ENCODE measurements around the gene DNAH10.
"Not testable (repeated sequence)": the region's sequence is repeated elsewhere in the genome, so short reads cannot be mapped to it uniquely, and the experiment has no call there.

DNAH10 gene

DNA sequence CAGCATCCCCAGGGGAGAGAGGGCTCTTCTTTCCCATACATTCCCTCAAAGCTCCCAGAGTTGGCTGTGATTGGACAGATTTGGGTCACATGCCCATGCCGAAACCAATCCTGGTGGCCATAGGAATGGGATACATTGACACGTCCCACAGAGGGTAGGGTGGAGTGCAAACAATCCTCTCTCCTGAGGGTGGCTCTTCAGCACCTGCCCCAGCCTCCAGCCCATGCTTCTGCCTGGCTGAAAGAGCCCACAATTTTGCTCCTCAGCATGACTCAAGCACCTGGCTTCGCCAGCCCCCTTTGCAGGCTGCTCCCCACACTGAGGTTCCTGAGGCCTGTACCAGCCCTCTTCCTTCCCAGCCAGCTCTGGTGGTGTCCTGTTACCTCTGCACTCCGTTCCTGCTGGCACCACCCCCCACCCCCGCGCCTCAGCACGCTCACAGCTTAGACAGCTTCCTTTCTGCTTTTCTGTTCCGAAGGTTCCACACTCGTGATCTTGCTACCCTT is 138.8 kb downstream of the DNAH10 start:
- no peak overlapping the region for H3K4me3 ChIP-seq (ENCODE audit: low read length)
- H3K9me3 ChIP-seq (ENCODE audit: low read length): no peaks in the 10 kb centered on the region
- peaks cover 2% of the 10 kb centered on the region for H3K27me3 ChIP-seq (ENCODE audit: insufficient read depth, low read length)
- no peaks in the 10 kb centered on the region for H3K36me3 ChIP-seq (ENCODE audit: insufficient read depth, low read length)
- no peak overlapping the region for H2AFZ ChIP-seq (ENCODE audit: low read depth, low read length)
- no peaks in the 10 kb centered on the region for H3K4me1 ChIP-seq (ENCODE audit: insufficient read depth, low read length)

DNA sequence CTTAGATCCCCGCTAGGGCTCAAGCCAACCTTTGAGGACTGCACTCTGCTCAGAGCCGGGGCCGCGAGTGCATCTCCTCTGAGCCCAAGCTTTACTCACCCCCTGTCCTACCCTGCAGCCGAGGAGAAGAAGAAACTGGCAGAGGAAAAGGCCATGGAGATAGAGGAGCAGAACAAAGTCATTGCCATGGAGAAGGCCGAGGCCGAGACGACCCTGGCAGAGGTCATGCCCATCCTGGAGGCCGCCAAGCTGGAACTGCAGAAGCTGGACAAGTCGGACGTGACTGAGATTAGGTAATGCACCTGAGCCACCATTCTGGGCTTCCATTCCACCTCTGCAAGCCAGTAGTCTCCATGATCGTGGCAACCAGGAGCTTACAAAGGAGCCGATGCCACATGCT is 140.7 kb downstream of the DNAH10 start:
- H3K4me3 ChIP-seq (ENCODE audit: low read length): no peak overlapping the region
- H3K4me1 ChIP-seq (ENCODE audit: insufficient read depth, low read length): peaks cover 10% of the 10 kb centered on the region
- H2AFZ ChIP-seq (ENCODE audit: low read depth, low read length): no peak overlapping the region
- no peaks in the 10 kb centered on the region for H3K36me3 ChIP-seq (ENCODE audit: insufficient read depth, low read length)
- H3K9me3 ChIP-seq (ENCODE audit: low read length): no peaks in the 10 kb centered on the region
- peaks cover 2% of the 10 kb centered on the region for H3K27me3 ChIP-seq (ENCODE audit: insufficient read depth, low read length)

DNA sequence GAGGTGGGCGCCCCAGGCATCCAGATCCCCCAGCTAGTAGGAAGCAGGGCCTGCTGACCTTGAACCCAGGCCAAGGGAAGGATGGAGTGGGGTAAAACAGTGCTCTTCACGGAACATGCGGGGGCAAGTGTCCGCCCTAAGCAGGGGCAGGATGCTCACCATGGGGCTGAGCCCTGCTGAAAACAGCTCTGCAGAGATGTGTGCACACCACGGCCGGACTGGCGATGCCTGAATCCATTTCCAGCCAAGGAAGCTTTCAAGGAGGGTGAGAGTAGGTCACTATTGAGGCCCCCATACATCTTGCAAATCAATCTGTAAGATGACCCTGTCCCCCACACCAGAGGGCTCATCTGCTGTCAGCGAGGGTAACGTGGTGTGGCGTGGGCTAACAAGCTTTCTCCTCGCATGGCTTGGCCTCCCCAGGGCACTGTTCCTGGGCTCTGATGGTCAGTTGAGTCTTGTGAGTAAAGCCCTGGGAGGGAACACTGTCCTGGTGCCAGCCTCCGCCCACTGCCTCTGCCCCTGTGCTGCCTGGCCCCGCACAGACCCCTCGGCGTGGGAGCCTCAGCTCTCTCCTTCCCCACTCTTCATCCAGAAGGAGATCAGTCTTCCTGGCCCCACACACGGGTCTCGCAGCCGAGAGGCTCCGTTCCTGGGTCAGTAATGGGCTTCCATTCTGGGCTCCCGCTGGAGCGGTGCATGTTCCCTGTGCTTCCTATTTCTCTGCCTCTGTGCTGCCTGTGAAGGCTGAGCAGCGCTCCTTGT is 141.4 kb downstream of the DNAH10 start:
- Histone ChIP-seq H3K36me3 (ENCODE audit: insufficient read depth, low read length) (no peaks in the 10 kb centered on the region), H2AFZ (ENCODE audit: low read depth, low read length) (no peak overlapping the region), H3K27me3 (ENCODE audit: insufficient read depth, low read length) (peaks cover 2% of the 10 kb centered on the region), H3K9me3 (ENCODE audit: low read length) (no peaks in the 10 kb centered on the region), H3K4me3 (ENCODE audit: low read length) (no peak overlapping the region), H3K4me1 (ENCODE audit: insufficient read depth, low read length) (peaks cover 15% of the 10 kb centered on the region)

DNA sequence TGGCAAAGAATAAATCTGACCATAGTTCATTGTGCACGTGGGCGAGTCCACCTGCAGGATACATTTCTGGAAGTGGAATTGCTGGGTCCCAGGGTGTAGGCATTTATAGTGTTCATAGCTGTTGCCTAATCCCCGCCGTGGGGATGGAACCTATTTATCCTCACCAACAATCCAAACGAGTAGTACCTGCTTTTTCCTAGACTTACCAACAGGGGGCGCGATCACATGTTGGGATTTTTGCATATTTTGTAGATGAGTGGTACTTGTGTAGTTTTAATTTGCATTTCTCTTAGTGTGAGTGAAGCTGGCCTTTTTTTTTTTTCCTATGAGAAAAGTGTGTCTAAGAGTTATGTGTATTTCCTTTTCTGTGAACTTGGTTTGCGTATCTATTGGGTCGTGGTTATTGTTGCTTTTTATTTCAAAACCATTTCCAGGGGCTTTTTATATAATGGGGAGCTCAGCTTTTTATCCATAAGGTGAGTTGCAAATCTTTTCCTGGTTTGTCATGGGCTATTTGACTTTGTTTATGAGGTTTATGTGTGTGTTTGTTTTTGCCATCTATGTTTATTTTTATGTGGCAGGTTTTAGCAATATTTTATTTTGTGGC is 143.3 kb downstream of the DNAH10 start:
- Histone ChIP-seq H3K4me3 (ENCODE audit: low read length) (no peak overlapping the region), H3K27me3 (ENCODE audit: insufficient read depth, low read length) (peaks cover under 1% of the 10 kb centered on the region), H3K9me3 (ENCODE audit: low read length) (no peaks in the 10 kb centered on the region), H2AFZ (ENCODE audit: low read depth, low read length) (no peak overlapping the region), H3K4me1 (ENCODE audit: insufficient read depth, low read length) (peaks cover 15% of the 10 kb centered on the region), H3K36me3 (ENCODE audit: insufficient read depth, low read length) (no peaks in the 10 kb centered on the region)

DNA sequence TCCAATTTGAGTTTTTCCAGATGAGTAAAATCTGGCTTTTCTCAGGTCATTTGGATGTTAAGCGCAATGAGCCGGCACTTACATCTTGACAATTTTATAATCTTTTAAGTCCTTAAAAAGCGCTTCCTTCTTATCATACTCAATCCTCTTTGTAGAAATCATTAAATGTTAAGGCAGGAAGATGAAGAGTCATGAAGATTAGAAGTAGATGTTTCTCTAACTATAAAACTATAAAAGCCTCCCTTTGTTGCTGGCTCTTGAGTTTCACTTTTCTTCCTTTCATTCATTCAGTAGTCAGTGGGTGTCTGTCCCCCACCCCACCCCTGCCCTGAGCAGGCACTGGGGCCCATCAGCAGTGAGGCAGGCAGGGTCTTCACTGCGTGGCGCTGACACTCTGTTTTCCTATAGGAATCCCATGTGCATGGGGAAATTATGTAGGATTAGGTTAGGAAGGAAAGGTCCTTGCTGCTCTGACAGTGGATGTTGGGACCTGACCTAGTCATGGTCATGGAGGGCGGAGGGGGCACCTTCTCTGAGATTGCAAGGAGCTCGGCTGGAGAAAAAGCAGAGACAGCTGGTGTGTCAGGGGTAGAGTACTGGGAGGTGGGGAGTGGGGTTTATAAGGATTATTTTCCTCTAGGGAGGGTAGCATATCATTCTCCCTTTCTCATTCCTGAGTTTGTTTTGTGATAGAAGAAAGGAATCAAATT is 144.8 kb downstream of the DNAH10 start:
- Histone ChIP-seq H3K4me1 (ENCODE audit: insufficient read depth, low read length) (peaks cover 15% of the 10 kb centered on the region), H3K4me3 (ENCODE audit: low read length) (no peak overlapping the region), H2AFZ (ENCODE audit: low read depth, low read length) (no peak overlapping the region), H3K27me3 (ENCODE audit: insufficient read depth, low read length) (no peaks in the 10 kb centered on the region), H3K36me3 (ENCODE audit: insufficient read depth, low read length) (no peaks in the 10 kb centered on the region), H3K9me3 (ENCODE audit: low read length) (no peaks in the 10 kb centered on the region)

DNA sequence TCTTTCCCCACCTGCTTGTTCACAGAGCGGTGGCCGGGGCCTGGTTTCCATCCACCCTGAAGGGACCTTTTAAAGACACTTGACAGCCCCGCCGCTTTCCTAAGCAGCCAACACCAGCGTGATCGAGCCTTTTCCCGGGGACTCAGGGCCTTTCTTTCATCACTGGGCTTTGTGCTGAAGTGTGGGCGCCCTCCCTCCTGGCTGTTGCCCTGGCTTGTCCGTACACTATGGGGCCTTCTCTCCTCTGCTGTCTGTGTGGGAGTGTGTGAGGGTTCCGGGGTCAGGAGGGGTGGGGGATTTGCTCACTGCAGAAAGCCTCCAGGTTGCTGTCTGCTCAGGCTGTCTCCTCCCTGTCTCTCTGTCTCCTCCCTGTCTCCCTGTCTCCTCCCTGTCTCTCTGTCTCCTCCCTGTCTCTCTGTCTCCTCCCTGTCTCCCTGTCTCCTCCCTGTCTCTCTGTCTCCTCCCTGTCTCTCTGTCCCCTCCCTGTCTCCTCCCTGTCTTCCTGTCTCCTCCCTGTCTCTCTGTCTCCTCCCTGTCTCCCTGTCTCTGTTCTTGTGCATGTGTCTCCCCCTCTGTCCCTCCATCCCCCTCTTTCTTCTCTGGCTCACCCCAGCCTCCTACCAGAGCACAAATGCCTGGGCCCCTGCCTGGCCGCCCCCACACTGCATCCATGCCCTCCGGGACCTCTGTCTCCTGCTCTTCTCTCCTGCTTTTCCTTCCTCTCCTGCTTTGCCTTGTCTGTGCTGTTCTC is 145.8 kb downstream of the DNAH10 start:
- no peaks in the 10 kb centered on the region for H3K9me3 ChIP-seq (ENCODE audit: low read length)
- no peak overlapping the region for H3K4me3 ChIP-seq (ENCODE audit: low read length)
- H3K36me3 ChIP-seq (ENCODE audit: insufficient read depth, low read length): no peaks in the 10 kb centered on the region
- peak overlapping the region; percentile 68 for H2AFZ ChIP-seq (ENCODE audit: low read depth, low read length)
- H3K4me1 ChIP-seq (ENCODE audit: insufficient read depth, low read length): peaks cover 15% of the 10 kb centered on the region
- no peaks in the 10 kb centered on the region for H3K27me3 ChIP-seq (ENCODE audit: insufficient read depth, low read length)

DNA sequence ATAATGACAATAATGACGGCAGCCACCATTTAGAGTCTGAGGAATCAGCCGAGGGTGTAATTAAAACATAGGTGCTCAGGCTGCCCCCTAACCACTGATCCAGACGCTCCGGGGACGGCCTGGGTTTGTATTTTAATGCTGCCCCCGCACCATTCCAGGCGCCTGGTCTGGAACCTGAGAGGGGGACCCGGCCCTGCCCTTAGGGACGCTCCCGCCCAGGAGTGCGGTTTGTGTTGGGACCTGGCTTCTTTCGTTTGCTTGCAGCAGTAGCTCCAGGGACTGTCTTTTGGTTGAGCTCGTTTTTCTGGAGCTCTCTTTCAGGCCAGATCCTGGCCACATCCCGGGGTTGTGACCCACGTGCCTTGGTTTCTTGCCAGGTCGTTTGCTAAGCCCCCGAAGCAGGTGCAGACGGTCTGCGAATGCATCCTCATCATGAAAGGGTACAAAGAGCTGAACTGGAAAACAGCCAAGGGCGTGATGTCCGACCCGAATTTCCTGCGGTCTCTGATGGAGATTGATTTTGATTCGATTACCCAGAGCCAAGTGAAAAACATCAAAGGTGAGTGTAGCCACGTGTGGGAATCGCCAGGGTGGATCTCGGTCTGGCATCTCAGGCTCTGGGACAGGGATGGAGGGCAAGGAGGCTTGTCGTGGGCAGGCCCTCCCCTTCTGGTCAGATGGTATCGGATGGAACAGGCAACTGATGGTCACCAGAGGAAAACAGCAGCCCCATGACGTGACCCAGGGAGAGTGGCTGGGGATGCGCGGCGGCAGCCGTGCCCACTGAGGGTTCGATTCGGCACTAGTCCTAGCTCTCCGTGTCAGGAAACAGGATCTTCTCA is 147.0 kb downstream of the DNAH10 start:
- Histone ChIP-seq H3K4me3 (ENCODE audit: low read length) (no peak overlapping the region), H3K9me3 (ENCODE audit: low read length) (no peaks in the 10 kb centered on the region), H3K4me1 (ENCODE audit: insufficient read depth, low read length) (peaks cover 15% of the 10 kb centered on the region), H3K36me3 (ENCODE audit: insufficient read depth, low read length) (no peaks in the 10 kb centered on the region), H2AFZ (ENCODE audit: low read depth, low read length) (no peak overlapping the region), H3K27me3 (ENCODE audit: insufficient read depth, low read length) (no peaks in the 10 kb centered on the region)

DNA sequence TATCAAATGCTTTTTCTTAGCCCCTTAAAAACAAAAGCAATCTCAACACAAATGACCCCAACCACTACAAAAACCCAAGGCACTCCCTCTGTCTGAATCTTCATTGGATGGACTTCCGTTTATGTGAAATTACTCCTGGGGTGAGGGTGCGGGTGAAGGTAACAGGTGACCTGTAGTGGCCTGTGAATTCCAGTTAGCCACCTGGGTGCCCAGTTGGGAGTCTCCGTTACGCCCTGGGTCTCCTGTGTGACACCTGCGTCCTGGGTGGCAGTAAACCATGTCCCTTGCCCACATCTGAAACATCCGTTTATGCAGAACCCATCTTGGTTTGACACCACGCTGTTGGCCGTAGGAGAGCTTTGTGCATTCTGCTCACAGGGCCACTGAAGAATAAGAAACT is 148.0 kb downstream of the DNAH10 start:
- H3K4me1 ChIP-seq (ENCODE audit: insufficient read depth, low read length): peaks cover 15% of the 10 kb centered on the region
- H3K27me3 ChIP-seq (ENCODE audit: insufficient read depth, low read length): no peaks in the 10 kb centered on the region
- no peak overlapping the region for H2AFZ ChIP-seq (ENCODE audit: low read depth, low read length)
- no peaks in the 10 kb centered on the region for H3K9me3 ChIP-seq (ENCODE audit: low read length)
- H3K4me3 ChIP-seq (ENCODE audit: low read length): no peak overlapping the region
- H3K36me3 ChIP-seq (ENCODE audit: insufficient read depth, low read length): no peaks in the 10 kb centered on the region

DNA sequence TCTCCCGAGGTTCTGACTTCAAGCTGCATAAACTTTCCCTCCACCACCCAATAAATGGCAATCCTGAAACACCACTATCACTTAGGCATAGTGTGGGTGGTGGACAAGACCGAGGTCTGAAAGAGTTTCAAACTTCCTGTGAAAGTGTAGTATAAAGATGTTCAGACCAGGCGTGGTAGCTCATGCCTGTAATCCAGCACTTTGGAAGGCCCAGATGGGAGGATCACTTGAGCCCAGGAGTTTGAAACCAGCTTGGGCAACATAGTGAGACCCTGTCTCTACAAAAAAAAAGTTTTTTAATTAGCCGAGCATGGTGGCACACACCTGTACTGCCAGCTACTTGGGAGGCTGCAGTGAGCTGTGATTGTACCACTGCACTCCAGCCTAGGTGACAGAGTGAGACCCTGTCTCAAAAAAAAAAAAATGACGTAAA is 148.7 kb downstream of the DNAH10 start:
- Histone ChIP-seq H2AFZ (ENCODE audit: low read depth, low read length) (no peak overlapping the region), H3K9me3 (ENCODE audit: low read length) (no peaks in the 10 kb centered on the region), H3K4me1 (ENCODE audit: insufficient read depth, low read length) (peaks cover 15% of the 10 kb centered on the region), H3K36me3 (ENCODE audit: insufficient read depth, low read length) (no peaks in the 10 kb centered on the region), H3K27me3 (ENCODE audit: insufficient read depth, low read length) (no peaks in the 10 kb centered on the region), H3K4me3 (ENCODE audit: low read length) (no peak overlapping the region)

DNA sequence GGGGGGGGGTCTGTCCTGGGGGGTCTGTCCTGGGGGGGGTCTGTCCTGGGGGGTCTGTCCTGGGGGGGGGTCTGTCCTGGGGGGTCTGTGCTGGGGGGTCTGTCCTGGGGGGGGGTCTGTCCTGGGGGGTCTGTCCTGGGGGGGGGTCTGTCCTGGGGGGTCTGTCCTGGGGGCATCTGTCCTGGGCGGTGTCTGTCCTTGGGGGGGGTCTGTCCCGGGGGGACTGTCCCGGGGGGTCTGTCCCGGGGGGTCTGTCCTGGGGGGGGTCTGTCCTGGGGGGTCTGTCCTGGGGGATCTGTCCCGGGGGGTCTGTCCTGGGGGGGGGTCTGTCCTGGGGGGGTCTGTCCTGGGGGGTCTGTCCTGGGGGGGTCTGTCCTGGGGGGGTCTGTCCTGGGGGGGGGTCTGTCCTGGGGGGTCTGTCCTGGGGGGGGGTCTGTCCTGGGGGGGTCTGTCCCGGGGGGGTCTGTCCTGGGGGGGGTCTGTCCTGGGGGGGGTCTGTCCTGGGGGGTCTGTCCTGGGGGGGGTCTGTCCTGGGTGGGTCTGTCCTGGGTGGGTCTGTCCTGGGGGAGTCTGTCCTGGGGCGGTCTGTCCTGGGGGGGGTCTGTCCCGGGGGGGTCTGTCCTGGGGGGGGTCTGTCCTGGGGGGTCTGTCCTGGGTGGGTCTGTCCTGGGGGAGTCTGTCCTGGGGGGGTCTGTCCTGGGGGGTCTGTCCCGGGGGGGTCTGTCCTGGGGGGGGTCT is 149.7 kb downstream of the DNAH10 start:
- peaks cover 15% of the 10 kb centered on the region for H3K4me1 ChIP-seq (ENCODE audit: insufficient read depth, low read length)
- not testable (repeated sequence) for H3K36me3 ChIP-seq (ENCODE audit: insufficient read depth, low read length); H3K9me3 ChIP-seq (ENCODE audit: low read length); H2AFZ ChIP-seq (ENCODE audit: low read depth, low read length); H3K27me3 ChIP-seq (ENCODE audit: insufficient read depth, low read length); H3K4me3 ChIP-seq (ENCODE audit: low read length)

DNA sequence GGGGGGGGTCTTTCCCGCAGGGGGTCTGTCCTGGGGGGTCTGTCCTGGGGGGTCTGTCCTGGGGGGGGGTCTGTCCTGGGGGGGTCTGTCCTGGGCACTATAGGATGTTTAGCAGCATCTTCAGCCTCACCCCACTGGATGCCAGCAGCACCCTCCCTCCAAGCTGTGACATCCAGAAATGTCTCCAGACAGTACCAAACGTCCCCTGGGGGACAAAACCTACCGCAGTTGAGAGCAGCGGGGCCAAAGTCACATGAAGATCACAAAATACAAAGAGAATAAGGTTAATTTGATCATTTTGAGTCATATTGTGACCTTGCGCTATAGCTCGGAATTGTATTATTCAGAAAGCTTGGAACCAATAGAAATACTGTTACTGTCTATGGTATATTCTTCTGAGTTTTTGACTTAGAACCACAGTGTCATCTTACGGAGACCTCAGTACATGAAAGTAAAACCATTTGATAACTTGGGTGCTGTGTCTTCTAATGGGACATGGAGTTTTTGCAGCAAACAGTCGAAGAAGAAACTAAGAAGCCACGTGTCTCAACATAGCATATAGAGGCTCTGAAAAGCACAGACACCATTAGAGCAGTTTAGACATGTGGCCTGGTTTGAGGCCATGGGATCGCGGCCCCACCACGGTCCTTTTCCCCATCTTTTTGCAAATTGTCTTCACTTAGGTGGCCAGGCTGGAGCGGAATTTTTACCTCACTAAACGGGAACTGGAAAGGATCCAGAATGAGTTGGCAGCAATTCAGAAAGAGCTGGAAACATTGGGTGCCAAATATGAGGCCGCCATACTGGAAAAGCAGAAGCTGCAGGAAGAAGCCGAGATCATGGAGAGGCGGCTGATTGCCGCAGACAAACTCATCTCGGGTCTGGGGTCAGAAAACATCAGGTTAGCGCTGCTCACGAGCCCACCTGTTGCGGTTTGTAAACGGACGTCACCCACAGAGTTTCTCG is 150.6 kb downstream of the DNAH10 start:
- Histone ChIP-seq H3K9me3 (ENCODE audit: low read length) (no peaks in the 10 kb centered on the region), H3K36me3 (ENCODE audit: insufficient read depth, low read length) (no peaks in the 10 kb centered on the region), H3K4me3 (ENCODE audit: low read length) (no peak overlapping the region), H3K27me3 (ENCODE audit: insufficient read depth, low read length) (no peaks in the 10 kb centered on the region), H2AFZ (ENCODE audit: low read depth, low read length) (no peak overlapping the region), H3K4me1 (ENCODE audit: insufficient read depth, low read length) (peaks cover 6% of the 10 kb centered on the region)

Data from neuron (in vitro differentiated cells).